Measurements from ENCODE around the gene PLA2G4A.
"Not testable (repeated sequence)": the region's sequence is repeated elsewhere in the genome, so short reads cannot be mapped to it uniquely, and the experiment has no call there.

PLA2G4A gene

DNA sequence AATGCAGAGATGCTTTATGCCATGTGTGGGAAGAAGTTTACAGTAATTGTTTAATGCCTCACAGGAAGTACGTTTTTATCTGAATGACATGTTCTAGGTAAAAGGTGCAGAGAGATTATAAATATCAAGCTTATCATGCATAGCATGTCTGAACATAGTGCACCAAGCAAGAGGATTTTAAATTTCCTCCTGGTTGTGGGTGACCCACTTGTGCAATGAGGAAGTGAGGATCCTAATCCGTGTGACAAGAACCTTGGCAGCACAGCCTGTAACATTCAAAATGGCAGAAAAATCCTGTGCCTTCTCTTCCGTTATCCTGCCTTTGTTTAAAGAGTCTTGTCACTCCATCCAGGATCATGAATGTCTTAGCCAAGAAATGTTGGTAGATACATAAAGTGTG is 75.6 kb downstream of the PLA2G4A start:
- H3K4me3 ChIP-seq (ENCODE audit: low read depth, low read length), result no peak overlapping the region
- TF ChIP-seq, protein P1, sequence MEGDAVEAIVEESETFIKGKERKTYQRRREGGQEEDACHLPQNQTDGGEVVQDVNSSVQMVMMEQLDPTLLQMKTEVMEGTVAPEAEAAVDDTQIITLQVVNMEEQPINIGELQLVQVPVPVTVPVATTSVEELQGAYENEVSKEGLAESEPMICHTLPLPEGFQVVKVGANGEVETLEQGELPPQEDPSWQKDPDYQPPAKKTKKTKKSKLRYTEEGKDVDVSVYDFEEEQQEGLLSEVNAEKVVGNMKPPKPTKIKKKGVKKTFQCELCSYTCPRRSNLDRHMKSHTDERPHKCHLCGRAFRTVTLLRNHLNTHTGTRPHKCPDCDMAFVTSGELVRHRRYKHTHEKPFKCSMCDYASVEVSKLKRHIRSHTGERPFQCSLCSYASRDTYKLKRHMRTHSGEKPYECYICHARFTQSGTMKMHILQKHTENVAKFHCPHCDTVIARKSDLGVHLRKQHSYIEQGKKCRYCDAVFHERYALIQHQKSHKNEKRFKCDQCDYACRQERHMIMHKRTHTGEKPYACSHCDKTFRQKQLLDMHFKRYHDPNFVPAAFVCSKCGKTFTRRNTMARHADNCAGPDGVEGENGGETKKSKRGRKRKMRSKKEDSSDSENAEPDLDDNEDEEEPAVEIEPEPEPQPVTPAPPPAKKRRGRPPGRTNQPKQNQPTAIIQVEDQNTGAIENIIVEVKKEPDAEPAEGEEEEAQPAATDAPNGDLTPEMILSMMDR (IDR thresholded peaks at IDR 0.05; ENCODE audit: low read depth, low read length, missing control alignments), result no peak
- no peak for DNase-seq (ENCODE audit: low read depth)

GRCh38 chr1:186905561-186905960 is 76.8 kb downstream of the PLA2G4A start:
- TF ChIP-seq, protein P1 (IDR thresholded peaks at IDR 0.05; ENCODE audit: low read depth, low read length, missing control alignments), result no peak

GRCh38 chr1:186915555-186915954 is 86.8 kb downstream of the PLA2G4A start:
- TF ChIP-seq, protein P1 (IDR thresholded peaks at IDR 0.05; ENCODE audit: low read depth, low read length, missing control alignments), result no peak
- DNase-seq (ENCODE audit: low read depth), result no peak
- no peak overlapping the region for H3K4me3 ChIP-seq (ENCODE audit: low read depth, low read length)

More at GRCh38 chr1:186905561-186905960, 76.8 kb downstream of the PLA2G4A start:
- no peak for DNase-seq (ENCODE audit: low read depth)
- no peak overlapping the region for H3K4me3 ChIP-seq (ENCODE audit: low read depth, low read length)

- not testable (repeated sequence) for DNase-seq (ENCODE audit: low read depth); H3K4me3 ChIP-seq (ENCODE audit: low read depth, low read length)
Observed at GRCh38 chr1:186917106-186917786, 88.5 kb downstream of the PLA2G4A start.

DNA sequence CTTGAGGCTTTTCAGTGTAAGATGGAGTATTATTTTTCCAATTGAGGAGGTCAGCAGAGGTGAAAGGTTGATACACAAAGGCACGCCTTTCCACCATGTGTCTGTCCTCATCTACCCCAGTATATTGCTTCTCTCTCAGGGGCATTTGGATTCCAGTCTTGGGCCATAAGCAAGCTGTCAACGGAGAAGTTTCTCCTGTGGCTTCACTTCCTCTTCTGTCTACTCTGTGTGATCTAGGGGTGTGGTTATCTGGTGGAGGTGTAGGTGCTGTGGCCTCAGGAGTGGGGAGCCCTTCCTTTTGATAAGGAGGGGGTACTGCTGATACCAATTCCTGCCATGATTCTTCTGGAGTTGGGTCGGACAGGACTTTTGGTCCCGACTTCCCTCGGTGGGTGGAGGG is 92.6 kb downstream of the PLA2G4A start:
- DNase-seq (ENCODE audit: low read depth), result peak; percentile 13

DNA sequence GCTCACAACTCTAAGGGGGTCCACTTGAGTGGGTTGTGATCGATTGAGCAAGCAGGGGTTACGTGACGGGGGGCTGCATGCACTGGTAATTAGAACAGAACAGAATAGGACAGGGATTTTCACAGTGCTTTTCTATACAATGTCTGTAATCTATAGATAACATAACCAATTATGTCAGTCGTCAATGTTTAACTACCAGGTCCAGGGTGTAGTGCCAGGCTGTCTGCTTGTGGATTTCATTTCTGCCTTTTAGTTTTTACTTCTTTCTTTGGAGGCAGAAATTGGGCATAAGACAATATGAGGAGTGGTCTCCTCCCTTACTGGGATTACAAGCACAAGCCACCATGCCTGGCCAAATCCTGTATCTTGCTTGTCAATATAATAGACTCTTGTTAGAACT is 94.1 kb downstream of the PLA2G4A start:
- DNase-seq (ENCODE audit: low read depth); H3K4me3 ChIP-seq (ENCODE audit: low read depth, low read length): not testable (repeated sequence)

More for the DNA sequence above, 92.6 kb downstream of the PLA2G4A start:
- H3K4me3 ChIP-seq (ENCODE audit: low read depth, low read length), result not testable (repeated sequence)

GRCh38 chr1:186923486-186923885 is 94.7 kb downstream of the PLA2G4A start:
- TF ChIP-seq, protein P1 (IDR thresholded peaks at IDR 0.05; ENCODE audit: low read depth, low read length, missing control alignments), result no peak
- no peak for DNase-seq (ENCODE audit: low read depth)
- H3K4me3 ChIP-seq (ENCODE audit: low read depth, low read length), result no peak overlapping the region

GRCh38 chr1:186925881-186926669 is 97.3 kb downstream of the PLA2G4A start:
- TF ChIP-seq, protein P1 (IDR thresholded peaks at IDR 0.05; ENCODE audit: low read depth, low read length, missing control alignments), result no peak
- DNase-seq (ENCODE audit: low read depth), result no peak
- no peak overlapping the region for H3K4me3 ChIP-seq (ENCODE audit: low read depth, low read length)

Measured in GM12864 (cell line).